22Rv1 (cell line): ENCODE measurements around the gene SLC7A9.

ENCODE experiments used
- CTCF ChIP-seq: fragments of 450-650 bp; IDR thresholded peaks from 2 replicates; pipeline ENCODE4 v1.5.1; 2017; ENCODE audit warnings: mild to moderate bottlenecking
- ZFX ChIP-seq: fragments of 450-650 bp; IDR thresholded peaks from 2 replicates; pipeline ENCODE4 v1.6.1; 2017; ENCODE audit warnings: antibody characterized with exemption, borderline replicate concordance

GRCh38 chr19:32831611-32832010 lies 38.0 kb downstream of the SLC7A9 start:
- TF ChIP-seq CTCF (no peak), ZFX (no peak)
